Inflammatory macrophage treated with lipopolysaccharide for 1 hour (primary cell): ENCODE data around the gene ABTB2.

Experiments
- DNase-seq, 2 donors: peaks; one replicate each; pipeline ENCODE4 v3.0.0-alpha.2; 2020 to 2022

The ABTB2 gene

DNA sequence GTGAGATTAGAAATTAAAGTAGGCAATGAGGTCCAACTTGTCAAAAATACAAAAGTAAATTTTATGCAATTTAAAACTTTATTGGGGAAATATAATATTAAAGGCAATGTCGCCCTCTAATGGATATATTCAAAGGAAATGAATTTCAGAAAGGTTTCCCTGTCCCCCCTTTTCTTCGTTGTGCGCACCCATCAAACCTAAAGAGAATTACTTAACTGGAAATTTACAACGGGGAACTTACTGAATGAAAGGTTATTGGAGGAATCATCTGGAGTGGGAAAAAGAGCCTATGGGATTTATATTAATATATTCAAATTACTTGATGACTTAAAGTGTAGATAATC lies 1.7 kb upstream of the ABTB2 start:
- peak in 1 of 2 donors; percentile 12 for DNase-seq

DNA sequence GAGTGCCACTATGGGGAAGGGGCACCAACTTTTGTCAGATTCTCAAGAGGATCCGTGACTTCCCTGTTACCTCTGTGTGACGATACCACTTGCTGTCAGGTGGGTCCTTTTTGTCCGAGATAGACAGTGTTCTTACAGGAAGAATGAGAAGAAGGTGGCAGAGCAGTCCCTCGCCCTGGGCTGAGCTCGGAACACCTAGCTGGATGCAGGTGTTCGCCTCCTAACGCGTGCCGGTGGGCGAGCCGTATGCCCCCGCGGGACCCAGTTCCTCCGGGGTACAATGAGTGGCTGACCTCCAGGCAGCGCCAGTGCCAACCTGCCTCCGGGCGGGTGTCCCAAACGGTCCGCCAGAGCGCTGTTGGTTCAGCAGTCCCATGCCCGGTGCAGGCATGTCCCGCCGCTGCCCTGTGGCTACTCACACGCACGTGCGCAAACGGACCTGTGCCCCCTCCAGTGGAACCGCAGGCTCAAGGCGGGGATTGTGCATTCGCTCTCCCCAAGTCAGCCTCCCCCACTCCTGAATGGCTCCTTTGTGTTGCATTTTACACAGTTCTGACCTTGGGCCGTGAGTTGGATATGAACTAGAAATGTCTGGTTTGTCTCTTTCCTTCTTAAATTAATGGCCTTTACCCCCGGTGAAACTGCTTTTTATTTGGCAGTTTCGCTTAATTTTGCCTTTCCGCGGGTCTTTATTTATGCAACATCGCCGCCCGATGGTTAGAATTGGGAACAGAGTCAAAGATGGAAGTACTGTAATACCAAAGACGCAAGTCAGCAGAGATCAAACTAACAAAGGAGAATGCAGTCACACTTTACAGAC lies 1.1 kb upstream of the ABTB2 start:
- DNase-seq = peak; percentile 57 to 94

DNA sequence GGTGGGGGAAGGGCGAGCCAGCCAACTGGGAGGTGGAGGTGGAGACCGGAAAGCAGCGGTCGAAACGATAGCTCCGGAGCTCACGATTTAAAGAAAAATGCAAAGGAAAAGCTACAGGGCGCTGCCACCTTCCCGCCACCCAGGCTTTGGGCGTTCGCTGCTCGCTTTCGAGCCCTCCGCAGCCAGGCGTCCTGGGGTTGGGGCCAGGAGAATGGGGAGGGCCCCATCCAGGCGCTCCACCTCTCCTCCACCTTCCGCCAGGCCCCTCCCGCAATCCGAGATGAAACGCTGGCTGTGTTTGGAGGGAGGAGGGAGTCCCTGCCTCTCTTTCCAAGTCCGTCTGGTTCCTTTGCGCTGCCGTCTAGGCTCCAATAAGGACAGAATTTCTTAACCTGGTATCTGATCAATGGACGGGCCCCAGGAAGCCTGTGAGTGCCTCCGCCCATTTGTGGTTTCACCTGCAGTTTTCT lies 483 bp upstream of the ABTB2 start:
- peak in 1 of 2 donors; percentile 19 for DNase-seq

DNA sequence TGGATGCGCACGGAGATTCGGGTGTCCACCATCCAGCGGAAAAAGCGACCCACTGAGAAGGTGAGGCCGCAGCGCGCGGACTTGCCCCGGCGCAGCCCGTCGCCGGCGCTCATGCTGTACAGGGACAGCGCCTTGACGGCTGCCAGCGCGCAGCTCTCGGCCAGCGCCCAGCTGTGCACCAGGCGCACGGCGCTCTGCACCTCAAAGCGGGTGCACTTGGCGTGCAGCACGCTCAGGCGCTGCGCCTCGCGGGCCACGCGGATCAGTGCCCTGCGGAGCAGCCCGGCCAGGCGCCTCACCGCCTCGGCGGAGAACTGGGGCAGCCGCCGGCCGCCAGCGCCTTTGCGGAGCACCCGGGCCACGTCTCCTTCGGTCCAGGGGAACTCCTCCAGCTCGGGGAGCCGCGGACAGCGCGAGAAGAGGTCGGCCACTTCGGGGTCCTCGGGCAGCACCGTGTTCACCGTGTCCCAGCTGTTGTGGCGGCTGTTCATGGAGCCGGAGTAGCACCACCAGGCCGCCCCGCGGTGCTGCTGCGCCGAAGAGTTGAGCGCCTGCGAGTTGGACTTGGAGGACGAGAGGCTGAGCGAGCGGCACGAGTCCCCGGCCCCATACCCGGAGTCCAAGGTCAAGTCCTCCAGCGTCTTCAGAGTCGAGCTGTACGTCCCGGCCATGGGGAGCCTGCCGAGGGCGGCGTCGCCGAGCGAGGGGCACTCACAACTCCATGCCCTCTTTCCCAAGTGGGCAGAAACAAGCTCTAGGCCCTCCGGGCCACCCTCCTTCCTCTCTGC lies 703 bp downstream of the ABTB2 start:
- DNase-seq = peak; percentile 40 to 42

DNA sequence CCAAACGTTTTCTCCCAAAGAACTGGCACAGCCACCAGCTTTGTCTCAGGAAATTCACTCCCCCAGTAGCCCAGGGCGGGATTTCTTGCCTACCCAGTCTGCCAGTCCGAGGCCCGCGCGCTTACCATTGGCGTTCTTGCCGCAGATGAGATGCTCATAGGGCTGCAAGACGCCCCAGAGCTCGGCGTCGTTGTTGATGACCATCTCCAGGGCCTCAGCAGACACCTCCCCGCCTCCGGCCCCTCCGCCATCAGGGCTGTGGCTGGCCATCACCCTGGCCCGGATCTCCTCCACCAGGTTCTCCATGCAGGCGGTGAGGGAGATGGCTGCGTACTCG lies 1.3 kb downstream of the ABTB2 start:
- DNase-seq = no peak

DNA sequence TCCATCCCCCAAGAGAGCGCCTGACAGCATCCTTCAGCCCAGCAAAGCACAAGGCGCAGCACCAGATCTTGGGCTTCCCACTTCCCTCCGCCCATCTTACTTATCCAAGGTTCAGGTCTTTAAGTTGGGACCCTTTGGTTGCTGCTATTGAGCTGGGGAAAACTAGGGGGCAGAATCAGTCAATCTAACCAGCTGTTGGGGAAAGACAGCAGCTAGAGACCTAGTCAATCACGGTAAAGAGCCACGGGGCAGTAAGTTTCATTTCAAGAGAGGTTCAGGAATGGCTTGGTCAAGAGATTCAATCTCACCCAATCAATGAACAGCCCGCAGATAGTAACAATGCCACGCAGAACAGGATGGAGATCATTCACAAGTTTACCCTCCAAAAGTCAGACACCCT lies 1.7 kb downstream of the ABTB2 start:
- DNase-seq = no peak

DNA sequence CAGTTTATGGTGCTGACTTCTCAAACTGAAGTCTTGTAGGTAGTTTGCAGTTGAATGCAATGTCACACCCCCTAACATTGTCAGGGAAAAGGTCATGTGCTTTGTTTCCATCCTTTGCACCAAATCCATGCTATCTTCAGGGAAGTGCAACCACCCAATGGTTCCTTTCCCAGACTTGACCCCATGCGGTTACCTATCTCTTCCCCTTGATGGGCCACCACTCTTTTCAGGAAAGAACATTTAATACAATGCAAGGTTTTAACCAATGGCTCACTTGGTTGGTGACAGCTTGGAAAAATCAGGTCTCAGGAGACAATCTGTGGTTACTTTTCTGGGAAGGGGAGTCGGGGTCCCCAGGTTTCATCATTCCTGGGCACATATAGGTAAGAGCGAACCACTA lies 2.1 kb downstream of the ABTB2 start:
- no peak for DNase-seq

DNA sequence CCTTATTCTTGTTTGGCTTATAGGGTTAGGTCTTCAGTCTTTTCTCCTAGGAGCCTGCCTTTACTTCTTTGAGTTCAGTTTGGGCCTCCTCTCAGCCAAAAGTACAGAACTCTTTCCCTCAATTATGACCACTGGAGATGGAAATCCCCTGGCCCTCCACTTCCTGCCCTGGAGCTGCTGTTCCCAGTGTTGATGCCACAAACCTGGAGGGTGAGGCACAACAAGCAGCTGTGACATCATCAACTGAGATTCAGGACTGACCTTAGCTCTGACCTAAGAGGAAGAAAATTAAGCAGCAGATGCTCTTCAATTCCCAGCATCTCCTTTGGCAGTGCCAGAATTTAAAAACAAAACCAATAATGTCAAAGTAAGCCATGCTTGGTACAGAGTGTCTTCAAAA lies 3.0 kb downstream of the ABTB2 start:
- peak; percentile 36 to 68 for DNase-seq

DNA sequence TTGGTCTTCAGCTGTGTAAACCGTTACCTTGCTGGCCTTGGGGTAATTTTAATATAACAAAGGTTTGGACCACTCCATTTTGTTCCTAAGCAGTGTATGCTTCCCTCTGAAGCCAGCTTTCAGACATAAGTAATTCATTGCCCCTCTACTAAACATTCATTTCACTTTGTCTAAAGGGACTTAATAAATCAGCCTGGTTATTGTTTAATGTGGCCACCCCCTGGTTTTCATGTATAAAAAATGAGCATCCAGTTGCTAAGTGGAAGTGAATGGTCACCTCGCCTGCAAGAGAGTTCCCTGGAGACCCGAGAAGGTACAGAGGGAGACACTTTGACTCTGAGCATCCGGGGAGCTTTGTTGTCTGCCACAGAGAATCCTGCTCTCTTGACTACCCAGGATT lies 3.9 kb downstream of the ABTB2 start:
- DNase-seq = no peak

DNA sequence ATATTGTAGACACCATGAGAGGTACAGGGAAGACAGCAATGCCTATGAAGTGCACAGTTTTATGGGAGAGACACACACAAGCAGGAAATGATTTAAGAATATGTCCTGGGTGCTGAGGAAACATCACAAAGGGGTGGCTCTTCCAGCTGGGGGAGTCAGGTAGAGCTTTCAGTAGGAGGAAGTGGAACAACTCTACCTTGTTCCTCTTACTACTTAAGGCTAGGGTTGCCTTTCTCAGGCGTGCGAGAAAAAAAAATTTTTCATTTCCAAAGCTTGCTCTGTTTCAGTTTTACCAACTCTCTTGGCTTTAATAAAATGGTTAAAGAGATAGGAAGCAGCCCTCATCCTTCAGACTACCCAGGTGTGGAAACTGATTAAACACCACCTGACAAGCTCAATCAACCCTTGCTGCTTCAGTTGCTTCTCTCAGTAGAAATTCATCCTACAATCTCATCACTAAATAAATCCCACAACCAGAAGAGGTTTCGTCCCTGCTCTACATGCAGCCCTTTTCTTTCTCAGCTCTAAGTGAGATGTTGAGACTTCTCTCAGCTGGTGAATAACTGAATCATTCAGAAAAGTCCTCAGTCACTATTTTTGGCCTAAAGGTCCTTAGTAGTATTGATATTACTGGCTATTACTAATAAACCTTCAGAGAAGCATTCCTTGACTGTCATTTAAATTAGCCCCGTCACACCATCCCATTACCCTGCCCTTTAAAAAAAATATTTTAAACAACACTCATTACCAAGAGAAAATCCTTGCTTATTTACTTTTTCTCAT lies 5.9 kb downstream of the ABTB2 start:
- no peak for DNase-seq

DNA sequence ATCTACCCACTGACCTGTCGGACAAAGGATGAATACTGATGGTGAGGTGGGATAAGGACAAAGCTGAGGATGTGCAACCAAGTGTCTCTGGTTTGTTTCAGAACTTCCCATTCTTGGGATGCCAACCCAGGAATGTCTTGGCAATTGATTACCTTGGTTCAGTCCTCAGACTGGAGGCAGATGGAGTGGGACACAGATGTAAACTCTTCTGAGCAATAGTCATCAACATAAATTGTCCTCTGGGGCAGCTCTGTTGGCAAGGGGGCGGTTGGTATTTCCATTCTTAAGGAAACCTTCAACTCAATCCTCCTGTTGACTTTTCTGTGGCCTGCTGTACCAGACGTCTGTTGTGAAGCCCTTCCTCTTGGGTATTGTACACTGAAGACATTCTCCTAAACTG lies 6.8 kb downstream of the ABTB2 start:
- DNase-seq = no peak

DNA sequence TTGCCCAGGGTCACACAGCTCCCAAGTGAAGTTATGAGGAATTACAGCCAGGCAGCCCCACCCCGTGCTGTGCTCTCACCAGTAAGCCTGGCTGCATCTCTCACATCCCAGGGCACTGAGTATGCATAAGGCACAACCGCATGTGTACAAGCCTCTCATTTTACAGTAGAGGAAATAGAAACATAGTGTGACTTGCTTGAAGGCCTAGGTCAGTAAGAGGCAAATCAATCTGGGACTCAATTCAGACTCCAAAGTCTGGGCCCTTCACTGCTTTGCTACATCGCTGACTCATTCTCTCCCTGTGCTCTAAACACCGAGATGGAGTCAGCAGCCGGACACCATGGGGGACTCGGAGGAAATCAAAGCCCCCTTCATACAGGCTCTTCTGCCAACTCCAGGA lies 7.9 kb downstream of the ABTB2 start:
- no peak for DNase-seq

DNA sequence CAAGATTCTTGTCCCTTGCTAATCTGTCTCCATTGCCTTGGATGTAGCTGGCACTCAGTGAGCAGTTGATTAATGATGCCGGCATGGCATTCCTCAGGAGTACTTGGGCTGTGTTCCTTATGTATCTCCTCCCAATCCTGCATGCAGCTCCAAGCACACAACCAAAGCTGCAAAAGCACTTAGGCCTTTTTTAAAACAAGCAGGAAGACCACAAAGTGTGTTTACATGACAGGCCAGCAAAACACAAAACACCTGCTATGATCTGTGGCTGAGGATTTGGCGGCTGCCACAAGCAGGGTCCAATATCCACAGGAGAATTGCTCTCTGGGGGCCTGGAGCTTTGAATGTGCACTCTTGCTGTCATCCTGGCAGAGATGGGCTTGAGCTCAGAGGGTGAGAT lies 8.9 kb downstream of the ABTB2 start:
- DNase-seq = no peak

DNA sequence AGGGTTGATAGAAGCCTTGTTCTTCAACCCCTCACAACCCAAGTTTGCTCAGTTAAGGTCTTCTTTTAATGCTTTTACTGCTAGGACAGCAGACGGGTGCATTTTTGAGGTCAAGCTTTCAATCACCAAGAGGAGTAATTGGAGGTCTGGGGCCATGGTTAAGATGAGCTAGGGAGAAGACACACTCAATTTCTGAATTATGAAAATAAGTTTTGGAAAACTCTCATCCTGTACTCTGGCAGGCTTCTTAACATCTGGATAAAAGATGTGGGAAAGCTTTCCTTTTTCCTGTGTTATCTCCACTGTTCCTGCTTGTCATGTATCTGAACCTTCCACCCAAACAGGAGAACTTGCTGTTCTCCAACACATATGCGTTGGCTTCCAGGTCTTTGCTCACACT lies 9.7 kb downstream of the ABTB2 start:
- DNase-seq = no peak

DNA sequence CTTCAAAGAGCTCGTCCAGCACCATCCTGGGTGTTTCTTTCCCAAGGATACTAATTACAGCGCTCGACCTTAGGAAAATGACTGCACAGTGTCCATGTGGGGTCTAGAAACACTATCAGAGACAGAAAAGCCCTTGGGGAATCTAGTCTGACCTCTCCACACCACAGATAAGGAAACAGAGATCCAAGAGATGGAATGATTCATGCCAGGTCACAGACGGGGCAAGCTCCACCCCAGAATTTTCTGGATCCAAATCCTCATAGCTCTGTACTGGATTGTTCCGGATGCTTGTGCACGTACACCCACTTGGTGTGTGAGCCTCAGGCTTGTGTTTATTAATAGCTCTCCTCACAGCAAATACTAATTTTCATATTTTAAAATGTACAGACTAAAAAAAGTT lies 11.3 kb downstream of the ABTB2 start:
- DNase-seq = no peak

DNA sequence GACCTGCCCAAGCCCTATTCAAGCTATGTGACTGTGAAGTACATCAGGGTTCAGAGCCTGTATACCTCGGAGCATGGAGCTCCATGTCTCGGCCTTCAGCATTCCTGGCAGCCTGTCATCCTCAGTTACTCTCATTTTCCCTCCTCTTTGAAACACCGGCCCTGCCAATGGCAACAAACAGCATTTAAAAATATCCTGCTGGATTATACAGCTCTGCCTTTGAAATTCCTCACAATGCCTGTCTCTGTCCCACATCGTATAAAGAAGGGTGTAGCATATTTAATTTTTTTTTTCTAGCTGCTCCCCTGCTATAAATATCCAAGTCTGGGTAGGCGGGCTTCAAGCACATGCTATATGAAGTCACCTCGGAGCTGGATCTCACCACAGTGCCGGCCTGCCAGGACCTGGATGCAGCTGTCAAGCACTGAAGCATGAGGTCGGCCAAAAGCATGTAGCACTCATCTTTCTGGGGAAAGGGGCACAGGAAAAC lies 11.8 kb downstream of the ABTB2 start:
- DNase-seq = no peak

DNA sequence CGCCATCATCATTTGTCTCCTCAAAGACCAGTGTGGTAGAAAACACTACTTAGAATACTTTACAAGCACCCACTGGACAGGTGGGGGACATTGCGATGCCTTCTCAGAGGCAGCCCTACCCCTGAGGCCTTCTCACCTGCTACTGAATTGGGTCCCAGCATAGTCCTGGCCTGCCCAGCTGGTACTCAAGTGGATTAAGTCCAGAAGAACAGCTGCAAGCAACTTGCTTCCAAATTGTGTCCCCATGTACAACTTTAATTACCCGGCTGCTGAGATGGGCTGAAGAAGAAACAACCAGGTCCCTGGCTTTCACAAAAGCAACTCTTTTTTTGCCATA lies 12.3 kb downstream of the ABTB2 start:
- no peak for DNase-seq

DNA sequence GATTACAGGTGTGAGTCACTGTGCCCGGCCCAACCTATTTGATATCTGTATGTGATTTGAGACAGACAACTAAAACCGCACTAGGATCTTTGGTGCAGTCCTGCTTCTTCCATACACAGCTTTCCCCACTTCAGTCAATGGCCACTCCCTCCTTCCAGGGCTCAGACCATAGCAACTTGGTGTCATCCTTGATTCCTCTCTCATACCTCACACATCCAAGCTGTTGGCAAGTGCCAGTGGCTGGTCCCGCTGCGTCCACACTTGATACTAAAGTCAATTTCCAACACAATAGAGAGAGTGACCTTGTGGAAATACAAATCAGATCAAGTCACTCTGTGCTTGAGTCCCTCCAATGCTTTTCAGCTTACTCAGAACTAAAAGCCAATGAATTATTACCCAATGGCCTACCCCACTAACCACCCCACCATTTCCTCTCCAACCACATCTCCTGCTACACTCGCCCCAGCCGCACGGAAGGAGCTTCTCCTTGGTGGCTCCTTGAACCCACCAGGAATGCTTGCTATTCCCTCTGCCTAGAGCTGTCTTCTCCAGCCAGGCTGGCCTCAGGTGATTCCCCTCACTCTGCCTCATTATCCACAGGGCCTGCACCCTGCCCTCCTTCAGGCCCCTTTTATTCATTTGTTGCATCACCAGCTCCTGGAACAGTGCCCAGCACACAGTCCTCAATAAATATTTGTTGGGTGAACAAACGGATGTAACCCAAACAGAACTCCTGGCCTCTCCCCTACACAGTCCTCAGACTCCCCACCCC lies 12.9 kb downstream of the ABTB2 start:
- peak in 1 of 2 donors; percentile 21 for DNase-seq

DNA sequence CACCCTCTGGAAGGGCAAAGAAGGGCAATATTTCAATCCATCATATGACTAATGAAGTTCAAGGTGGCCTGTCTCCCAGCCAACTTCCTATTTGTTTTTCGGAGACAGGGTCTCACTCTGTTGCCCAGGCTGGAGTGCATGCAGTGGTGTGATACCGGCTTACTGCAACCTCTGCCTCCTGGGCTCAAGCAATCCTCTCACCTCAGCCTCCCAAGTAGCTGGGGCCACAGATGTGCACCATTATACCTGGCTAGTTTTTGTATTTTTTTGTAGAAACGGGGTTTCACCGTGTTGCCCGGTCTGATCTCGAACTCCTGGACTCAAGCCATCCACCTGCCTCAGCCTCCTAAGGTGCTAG lies 13.4 kb downstream of the ABTB2 start:
- DNase-seq = no peak

DNA sequence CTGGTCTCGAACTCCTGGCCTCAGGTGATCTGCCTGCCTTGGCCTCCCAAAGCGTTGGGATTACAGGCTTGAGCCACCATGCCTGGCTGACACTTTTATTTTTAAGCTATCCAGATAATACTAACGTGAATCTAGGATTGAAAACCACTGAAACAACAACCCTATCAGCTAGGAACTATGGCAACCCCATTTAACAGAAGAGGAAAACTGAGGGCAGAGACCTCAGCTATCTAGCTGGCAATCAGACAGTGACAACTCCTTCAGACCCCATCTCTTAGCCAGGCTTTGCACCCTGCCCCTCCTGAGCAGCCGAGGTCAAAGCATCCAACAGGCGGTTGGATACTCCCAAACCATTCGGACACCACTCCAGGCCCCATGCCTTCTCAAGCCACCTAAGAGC lies 14.1 kb downstream of the ABTB2 start:
- DNase-seq = no peak

DNA sequence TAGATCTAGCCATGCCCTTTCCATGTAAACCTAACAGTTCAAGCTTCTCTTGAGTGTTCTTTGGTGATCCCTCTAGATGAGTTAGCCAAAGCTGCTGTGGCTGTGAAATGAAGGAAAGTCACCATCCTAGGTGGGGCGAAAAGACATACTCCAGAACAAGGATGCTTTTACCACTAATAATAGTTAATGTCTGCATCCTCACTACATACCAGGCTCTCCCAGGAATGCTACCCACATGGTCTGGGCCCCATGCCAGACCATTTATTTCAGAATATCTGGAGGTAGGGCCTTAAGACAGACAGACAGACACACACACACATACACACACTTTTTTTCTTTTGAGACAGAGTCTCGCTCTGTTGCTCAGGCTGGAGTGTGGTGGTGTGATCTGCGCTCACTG lies 14.7 kb downstream of the ABTB2 start:
- no peak for DNase-seq

DNA sequence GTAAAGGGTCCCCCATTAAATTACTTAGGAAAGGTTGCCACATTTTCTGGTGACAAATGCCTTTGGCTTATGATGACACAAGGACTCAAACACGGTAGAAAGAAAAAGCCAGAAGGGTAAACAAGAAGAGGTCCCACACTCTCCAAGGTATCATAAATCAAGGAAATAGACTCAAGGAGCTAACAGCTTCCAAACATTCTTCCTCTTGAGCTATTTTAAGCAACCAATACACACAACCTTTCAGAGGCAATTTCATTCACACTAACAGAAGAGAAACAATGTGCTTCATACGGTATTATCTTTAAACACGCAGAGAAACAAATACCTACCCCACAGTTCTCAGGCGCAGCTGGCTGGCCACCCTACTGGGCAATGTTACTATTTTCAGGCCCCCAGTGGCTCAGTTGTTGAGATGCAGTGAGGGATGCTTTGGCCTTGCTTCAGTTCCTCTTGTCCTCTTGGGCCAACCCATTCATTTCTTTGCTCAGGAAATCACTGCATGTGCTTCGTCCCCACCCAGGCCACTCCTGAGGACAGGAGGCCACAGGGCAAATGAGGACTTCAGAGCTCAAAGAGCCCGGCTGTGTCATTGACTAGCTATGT lies 15.8 kb downstream of the ABTB2 start:
- no peak for DNase-seq

DNA sequence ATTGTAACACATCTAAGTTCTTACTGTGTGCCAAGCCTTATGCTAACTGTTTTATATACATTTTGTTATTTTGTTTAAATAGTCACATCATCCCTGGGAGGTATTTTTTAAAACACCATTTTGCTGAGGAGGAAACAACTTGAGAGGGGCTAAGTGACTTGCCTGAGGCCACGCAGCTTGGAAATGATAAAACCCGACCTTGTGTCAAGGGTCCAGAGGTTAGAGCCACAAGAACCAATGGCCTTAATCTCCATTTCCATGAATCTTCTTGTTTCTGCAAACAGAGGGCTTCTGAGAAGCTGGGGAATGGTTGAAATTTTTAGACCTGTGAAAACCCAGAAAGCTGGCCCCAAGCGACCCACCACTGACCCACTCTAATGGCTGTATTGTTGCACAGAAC lies 16.7 kb downstream of the ABTB2 start:
- DNase-seq = no peak
